HK-2 (cell line): ENCODE data around the gene CLDN7.

Experiments
- DNase-seq: peaks from one replicate; pipeline ENCODE4 v3.0.0-alpha.2; 2018; ENCODE audit not compliant: unreplicated experiment

CLDN7 gene

GRCh38 chr17:7238420-7239090, 23.7 kb downstream of the CLDN7 start:
- peak; percentile 53 for DNase-seq

DNA sequence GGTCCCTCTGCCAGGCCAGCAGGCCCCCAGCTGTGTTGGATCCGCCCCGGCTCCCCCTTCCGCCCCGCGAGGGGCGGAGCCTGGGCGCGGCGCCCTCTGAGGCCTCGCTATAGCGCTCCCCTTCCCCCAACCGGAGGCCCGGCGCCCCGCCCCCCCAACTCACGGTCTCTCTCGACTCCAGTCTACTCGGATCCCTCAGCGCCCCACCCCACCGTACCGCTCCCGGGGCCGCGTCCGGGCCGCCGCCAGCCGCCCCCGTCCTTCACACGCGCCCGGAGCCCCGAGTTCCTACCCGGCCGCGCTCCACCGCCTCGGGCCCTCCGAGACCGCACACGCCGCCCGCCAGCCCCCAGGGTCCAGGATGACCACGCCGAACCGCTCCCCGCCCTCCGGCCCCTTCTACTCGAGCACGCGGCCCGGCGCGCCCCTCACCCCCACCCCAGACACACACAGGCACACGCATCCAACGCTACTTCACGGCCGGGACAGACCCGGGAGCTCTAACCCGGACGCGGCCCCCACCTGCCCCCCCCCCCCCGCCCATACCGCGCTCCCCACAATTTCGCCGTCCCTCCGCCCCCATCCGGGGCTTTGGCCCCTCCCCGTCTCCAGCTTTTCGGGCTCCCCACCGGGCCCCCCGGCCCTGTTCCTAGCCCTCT, 24.4 kb downstream of the CLDN7 start:
- DNase-seq: peak; percentile 77

DNA sequence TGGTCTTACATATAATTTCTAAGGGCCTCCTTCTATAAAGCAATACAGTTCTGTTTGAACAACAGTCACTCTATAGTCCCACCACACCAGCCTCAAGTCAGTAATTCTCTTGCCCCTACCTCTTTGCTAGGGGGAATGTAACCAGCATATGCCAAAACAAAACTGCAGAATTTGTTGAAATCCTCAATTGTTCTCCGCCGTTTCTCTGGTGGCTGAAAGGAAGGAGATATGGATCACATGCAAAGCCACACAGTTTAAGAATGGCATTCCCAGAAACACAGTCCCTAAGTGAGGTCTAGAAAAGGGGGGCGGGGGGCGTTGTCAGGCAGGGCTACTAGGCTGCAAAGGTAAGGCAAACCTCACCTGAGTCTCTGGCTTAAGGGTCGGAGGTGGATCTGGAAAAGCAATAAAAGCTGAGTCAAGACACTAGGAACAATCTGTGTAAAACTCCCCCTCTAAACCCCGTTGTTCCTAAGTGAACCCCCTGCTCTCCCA, 25.0 kb downstream of the CLDN7 start:
- no peak for DNase-seq

DNA sequence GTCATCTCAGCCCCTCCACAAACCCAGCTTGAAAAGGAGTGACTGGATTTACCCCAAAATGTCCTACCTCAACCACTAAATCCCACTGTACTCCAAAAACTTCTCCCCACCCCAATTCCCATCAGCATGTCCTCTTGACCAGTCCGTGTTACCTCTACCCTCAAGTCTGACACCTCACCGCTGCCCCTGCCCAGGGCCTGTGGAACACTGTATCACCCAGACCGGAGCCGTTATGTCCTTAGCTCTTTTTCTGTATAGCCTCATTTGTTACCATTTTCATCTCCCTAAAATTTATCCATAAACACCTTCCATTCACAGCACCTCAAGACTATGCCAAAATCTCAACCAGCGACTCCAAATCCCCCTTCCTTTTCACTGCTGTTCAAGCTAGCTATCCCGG, 25.5 kb downstream of the CLDN7 start:
- no peak for DNase-seq

DNA sequence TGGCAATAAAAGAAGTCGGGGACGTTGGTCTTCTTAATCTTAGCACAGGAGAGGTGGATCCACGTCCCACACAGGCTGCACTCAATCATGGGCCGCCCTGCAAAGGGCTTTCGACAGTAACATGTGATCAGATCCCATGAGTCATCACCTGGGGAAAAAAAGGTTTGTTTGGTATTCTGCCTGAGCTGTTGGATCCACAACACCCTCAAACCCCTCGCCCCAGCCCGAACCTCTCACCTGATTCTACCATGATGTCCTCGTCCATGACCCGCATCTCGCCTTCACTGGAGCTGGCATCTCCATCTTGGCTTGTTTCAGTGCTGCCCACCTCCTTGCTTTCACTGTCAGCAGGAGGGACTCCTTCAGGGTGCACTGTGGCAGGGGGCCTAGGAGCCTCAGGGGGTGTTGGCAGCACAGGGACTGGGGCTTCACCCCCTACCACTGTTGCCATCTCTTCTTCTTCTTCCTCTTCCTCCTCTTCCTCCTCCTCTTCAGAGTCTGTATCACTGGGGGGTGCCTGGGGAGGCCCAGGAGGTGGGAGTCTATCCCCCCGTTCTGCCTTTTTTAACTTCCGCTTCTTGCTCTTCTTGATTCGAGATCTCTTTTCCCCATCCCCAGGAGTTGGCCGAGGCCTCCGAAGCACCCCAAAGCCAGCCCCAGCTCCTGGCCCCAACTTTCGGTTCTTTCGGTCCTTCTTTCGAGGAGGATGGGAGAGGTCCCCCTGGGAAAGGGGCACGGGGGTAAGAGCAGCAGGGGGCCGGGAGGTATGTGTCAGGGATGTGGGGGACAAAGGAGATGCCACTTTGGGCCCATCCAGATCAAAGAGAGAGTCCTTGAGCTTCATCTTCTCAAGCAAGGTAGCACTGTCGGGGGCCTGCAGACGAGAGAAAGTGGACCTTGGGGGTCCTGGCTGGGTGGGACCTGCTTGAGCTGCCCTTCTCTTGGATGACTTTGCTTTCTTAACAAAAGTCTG, 26.3 kb downstream of the CLDN7 start:
- DNase-seq: no peak

GRCh38 chr17:7234083-7234951, 28.0 kb downstream of the CLDN7 start, which contains the start of gene DVL2:
TSS of gene DVL2 (minus strand) at chr17:7234517. CDS start at chr17:7234262, 255 bp downstream.
- peak; percentile 96 for DNase-seq

- no peak for DNase-seq
These were observed 28.6 kb downstream of the CLDN7 start for GRCh38 chr17:7233701-7234082.

DNA sequence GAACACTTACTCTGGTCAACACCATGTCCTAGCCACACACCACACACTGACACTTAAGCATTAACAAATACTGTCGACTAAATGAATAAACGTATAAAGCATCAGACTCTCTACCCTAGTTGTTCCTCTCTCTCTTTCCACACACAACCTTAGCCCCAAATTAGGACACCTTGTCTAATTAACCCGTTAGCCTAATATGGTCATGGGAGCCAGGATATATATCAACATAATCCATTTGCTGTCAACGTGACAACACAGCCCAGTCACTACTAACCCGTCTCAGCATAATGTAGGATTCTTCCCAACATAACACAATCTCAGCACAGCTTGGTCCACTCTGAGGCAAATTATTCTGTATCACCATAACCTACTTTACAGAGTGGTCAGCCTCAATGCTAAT, 30.2 kb downstream of the CLDN7 start:
- DNase-seq: no peak

GRCh38 chr17:7229504-7229903, 32.8 kb downstream of the CLDN7 start:
- no peak for DNase-seq

DNA sequence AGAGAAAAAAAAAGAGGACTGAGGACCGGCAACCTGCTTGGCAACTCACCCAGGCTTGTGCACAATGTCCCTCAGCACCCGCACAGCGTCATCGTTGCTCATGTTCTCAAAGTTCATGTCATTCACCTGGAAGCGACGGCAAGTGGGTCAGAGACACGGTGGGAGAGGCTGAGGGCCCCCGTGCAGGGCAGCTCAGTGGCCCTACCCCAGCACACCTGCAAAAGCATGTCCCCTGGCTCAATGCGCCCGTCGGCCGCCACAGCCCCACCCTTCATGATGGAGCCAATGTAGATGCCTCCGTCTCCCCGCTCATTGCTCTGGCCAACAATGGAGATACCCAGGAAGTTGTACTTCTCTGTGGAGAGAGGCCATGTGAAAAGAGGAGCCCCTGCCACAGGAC, 33.4 kb downstream of the CLDN7 start:
- no peak for DNase-seq

- no peak for DNase-seq
These were observed 35.3 kb downstream of the CLDN7 start for GRCh38 chr17:7226721-7227710.

DNA sequence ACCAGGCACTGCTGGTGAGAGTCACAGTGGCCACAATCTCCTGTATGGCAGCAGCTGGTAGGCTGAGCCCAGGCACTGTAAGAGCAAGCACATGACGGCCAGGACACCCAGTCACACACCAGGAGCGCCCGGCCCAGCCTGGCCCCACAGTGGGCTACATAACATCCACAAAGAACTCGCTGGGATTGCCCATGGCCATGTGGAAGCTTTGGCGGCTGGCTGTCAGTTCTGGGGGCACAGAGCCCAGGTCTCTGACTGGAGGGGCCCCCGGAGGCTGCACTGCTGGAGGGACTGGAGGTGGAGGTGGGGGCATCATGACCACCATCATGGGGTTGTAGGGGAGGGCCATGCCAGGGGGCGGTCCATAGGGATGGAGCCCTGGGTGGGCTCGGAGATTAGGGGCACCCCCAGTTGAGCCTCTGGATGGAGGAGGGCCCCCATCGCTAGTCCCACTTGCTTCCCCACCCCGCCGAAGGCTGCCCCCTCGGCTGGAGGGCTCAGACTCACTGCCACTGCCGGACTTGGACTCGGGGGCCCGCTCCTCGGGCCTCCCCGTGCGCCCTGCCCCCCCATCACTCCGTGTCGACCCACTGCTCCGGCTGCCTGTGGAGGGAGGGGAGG, 36.5 kb downstream of the CLDN7 start:
- DNase-seq: no peak

GRCh38 chr17:7224661-7225111, 37.6 kb downstream of the CLDN7 start:
- no peak for DNase-seq

DNA sequence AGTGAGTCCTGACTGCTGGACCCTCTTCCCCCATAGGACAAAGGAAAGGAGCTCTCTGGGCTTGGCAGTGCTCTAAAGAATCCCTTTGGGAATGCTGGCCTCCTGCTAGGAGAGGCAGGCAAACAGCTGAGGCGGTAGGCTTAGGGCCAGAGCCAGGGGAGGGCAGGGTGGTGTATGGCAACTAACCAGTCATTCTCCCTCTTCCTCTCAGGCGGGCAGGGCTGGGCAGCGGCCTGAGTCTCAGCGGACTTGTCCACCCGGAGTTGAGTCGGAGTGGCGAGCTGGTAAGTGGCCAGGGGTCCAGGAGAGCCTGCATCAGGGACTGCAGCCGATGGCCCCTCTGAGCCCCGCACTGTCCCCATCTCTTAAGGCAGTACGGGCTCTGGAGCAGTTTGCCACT, 38.2 kb downstream of the CLDN7 start:
- DNase-seq: no peak

DNA sequence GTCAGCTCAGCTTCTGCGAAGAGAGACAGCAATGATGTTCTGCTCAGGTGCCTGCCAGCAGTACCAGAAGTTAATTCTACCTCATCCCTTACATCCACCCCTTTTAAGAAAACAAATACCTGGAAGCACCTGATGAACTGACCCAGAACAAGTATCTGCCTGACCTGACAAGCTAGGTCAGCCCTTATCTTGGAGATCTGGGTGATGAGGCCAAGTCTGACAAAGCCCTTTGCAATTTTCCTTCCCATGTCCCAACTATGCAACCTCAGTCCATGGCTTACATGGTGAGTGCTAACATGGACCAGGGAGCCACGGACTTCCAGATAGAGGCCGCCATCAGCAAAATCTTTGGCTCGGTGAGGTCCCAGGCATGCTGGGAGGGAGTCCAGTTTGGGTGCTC, 38.9 kb downstream of the CLDN7 start:
- DNase-seq: no peak

DNA sequence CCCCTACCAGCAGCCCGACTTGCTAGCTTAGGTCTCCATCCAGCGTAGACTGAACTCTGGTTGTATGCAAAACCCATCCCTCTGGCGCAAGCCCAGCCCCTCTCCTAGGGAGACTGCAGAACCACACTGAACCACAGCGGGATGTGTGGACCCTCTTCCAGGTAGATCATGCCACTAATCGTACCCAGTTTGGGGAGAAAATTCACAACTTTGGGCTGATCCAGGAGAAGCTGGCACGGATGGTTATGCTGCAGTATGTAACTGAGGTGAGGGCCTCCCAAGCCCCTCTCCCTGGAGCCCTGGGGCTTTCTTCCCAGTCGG, 39.3 kb downstream of the CLDN7 start:
- no peak for DNase-seq

DNA sequence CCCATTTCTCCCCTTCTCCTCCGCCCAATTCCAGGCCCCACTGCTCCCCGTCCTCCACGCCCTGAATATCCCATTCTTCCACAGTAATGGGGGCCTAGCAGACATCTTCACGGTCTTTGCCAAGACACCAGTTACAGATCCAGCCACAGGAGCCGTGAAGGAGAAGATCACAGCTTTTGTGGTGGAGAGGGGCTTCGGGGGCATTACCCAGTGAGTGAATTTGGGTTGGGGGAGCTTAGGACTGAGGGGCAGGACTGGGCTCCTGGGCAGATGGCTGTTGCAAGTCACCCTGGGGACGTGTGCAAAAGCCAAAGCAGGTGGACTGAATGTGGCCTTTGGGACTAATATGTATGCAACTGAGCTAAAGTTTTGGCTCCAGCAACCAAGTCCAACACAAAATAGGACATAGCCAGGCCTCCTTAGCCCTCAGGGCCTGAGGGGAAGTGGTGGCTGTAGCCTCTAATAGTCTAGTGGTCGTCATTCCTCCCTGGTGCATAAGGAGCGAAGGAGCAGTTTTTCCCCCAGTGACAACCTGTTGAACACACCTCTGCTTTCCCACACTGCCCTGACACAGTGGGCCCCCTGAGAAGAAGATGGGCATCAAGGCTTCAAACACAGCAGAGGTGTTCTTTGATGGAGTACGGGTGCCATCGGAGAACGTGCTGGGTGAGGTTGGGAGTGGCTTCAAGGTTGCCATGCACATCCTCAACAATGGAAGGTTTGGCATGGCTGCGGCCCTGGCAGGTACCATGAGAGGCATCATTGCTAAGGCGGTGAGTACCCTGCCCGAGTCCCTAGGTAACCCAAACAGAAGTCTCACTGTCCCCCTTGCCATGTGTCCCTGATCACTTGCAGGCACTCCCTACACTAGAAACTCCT, 39.9 kb downstream of the CLDN7 start:
- no peak for DNase-seq

DNA sequence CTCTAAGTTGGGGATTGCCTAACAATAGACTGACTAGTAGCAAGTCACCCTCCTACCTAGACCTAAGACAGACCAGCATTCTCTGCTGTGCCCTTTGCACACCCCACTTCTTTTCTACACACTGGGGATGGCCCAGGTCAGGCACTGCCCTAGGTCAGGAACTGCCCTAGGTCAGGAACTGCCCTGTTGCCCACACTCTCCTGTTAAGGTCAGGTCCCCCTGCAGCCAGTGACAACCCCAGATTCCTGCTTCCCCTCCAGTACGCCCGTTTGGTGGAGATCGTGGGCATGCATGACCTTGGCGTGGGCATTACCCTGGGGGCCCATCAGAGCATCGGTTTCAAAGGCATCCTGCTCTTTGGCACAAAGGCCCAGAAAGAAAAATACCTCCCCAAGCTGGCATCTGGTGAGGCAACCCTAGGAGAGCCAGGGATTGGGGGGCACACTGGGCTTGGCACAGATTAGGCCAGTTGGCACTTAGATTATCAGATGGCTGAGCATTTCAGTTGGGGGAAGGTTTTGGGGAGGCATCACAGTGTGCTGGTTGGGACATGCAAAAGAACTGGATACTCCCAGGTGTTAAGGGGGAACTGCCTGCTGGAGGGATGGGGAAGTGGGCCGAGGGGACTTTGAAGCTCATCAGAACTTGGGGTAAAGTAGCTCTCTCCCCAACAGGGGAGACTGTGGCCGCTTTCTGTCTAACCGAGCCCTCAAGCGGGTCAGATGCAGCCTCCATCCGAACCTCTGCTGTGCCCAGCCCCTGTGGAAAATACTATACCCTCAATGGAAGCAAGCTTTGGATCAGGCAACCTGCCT, 40.8 kb downstream of the CLDN7 start:
- DNase-seq: no peak
